ENCODE results near the gene PCSK1.
"Not testable (repeated sequence)": the region's sequence is repeated elsewhere in the genome, so short reads cannot be mapped to it uniquely, and the experiment has no call there.

Gene PCSK1

GRCh38 chr5:96426831-96427230, 6.2 kb downstream of the PCSK1 start:
- DNase-seq (ENCODE audit: low spot score), result no peak

DNA sequence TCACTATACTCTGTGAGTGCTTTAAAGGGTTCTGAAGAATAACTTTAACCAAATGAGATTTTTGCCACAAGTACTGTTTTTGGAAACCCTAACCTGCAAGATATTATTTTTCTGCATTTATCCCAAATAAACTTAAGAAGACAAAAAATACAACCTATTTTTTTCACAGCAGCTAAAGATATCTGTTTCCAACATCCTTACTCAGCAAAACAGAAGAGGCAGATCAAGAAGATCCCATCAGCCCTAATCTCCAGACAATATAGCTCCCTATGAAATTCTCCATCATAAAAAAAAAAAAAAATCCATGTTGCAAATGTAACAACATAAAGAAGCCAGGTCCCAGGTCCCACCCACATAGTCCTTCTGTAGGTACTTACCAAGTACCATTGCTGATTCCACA, 7.6 kb downstream of the PCSK1 start:
- no peak for DNase-seq (ENCODE audit: low spot score)

DNA sequence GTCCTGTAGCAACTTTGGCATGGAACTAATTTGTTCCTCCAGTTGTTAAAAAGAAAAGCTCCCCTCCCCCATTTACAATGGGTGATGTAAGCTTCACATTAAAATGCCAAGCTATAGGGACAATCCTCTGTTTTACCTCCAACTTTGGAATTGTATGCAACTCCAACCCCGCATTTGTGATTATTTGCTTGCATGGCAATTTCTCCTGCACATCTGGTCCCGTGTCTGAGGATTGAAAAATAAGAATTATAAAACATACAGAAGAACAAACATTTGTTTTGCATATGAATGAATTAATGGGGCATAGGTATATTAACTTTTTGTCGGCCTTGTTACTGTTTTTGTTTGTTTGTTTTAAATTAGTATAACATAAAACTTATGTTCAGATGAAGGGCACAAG, 17.2 kb downstream of the PCSK1 start:
- no peak for DNase-seq (ENCODE audit: low spot score)

GRCh38 chr5:96412868-96413449, 20.1 kb downstream of the PCSK1 start:
- DNase-seq (ENCODE audit: low spot score), result no peak

GRCh38 chr5:96410013-96410412, 23.0 kb downstream of the PCSK1 start:
- no peak for DNase-seq (ENCODE audit: low spot score)

DNA sequence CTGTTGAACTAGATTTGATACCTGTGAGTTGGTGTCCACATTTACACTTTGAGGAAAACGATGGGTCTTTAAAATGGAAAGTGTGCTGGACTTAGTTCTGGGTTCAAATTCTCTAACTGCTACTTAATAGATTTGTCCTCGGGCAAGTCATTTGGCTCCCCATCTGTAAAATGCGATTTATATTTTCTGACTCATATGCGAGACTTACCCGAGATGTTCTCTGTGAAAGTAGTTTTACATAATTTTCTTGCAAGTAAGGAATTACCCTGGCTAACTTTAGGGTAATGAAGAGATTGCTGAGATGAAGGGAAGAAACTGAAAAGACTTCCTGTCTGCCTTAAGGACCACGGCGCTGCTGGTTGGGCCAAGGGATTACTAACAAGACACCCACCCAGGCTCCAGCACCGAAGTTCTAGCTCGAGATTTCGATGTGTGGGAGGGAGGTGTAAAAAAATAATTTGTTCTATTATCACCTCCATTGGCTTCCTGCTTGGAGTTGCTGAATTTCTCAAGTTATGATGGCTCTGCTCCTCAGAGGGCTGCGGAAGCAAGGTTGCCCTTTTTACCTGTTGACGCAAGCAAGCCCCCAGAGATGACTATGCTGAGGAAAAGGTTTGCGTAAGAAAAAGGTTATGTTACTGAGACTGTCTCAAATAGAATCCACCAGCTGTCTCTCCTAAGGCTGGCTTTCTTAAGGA, 24.1 kb downstream of the PCSK1 start:
- no peak for DNase-seq (ENCODE audit: low spot score)

GRCh38 chr5:96408210-96408777, 24.8 kb downstream of the PCSK1 start:
- DNase-seq (ENCODE audit: low spot score), result no peak

GRCh38 chr5:96407436-96407835, 25.6 kb downstream of the PCSK1 start:
- no peak for DNase-seq (ENCODE audit: low spot score)

GRCh38 chr5:96404191-96404867, 28.7 kb downstream of the PCSK1 start:
- DNase-seq (ENCODE audit: low spot score), result no peak

GRCh38 chr5:96402500-96402899, 30.5 kb downstream of the PCSK1 start:
- no peak for DNase-seq (ENCODE audit: low spot score)

- no peak for DNase-seq (ENCODE audit: low spot score)
These were observed 36.2 kb downstream of the PCSK1 start for GRCh38 chr5:96396878-96397277.

GRCh38 chr5:96395295-96395694, 37.8 kb downstream of the PCSK1 start:
- DNase-seq (ENCODE audit: low spot score), result not testable (repeated sequence)

DNA sequence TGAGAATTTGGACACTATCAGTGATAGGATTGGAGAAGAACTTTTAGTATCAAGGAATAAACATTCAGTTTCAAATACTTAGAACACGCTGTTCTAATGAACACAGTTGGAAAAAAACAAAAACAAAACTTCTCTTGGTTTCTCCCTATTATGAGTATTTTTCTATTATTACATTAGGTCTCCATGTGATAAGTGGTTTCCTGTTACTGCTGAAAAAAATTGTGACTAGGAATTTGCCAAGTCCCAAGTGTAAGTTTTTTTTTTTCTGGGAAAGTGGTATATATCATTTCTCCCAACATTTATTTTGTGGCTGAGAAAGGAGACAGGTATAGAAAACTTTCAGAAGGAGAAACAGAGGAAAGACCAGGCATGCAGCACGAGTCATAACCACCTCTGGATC, 41.1 kb downstream of the PCSK1 start:
- DNase-seq (ENCODE audit: low spot score), result no peak

DNA sequence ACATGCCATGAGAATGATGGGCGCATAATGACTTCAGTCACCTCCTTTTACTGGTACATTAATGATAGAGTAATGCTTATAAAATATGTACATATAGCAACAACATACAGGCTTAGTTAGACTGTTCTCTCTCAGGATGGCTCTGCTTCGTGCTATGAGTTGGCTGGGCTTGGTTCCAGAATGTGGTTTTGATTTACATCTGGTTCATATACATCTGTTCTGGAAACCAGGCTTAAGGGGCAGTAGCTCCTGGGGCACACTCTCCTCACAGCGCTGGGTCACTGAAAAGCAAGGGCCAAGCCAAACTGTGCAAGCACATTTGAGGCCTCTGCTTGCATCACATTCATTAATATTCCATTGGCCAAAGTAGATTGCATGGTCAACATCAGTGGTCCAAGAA, 44.9 kb downstream of the PCSK1 start:
- DNase-seq (ENCODE audit: low spot score), result no peak

GRCh38 chr5:96387616-96388015, 45.4 kb downstream of the PCSK1 start:
- no peak for DNase-seq (ENCODE audit: low spot score)

DNA sequence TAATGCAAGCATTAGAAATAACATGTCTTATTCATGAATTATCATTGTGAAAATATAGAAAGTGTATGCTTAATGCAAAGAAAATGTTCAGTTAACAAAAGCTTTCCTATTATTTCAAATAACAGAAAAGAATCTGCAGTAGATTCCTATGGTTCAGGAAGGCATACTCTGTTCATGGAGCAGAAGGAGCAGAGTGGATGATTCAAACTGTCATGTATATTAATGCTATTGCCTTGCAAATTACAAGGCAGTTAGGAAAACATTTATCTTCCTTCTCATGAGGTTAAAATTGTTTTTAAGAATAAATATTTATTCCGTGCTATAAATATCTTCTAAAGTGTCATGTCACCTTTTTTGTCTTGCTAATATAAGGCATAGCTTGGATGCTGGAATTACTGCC, 47.5 kb downstream of the PCSK1 start:
- DNase-seq (ENCODE audit: low spot score), result no peak

DNA sequence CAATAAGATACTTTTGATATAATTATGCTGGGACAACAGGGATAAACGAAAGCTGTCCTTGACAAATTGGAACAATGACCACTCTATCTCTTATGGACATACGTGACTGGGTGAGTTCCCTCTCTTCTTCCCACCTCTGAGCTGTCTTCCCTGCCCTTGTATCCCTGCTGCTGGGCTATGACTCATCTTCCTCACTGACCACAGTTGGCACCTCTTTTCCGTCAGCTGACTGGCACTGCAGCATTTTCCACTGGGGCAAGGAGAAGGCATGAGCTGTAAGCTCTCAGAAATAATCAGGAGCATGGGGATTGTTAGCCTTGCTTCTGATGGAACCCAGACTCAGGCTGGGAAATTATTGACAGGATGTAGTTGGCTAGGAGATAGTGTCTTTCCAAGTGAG, 48.7 kb downstream of the PCSK1 start:
- no peak for DNase-seq (ENCODE audit: low spot score)

DNA sequence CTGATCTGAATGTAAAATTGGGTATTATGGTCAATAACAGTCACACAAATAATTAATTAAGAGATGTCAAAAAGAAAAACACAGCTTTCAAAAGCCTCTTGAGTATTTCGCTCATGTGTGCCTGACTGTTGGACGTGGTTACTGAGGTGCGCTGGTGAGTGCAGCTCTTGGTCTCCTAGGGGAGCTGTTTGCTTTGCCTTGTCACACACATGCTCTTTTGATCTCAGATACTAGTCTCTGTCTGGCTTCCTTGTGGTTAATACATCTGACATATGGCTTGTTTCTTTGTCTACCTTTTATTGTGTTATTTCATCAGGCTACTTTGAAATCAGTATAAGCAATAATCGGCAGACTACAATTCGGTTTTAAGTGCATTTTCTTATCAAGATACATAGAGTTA, 51.5 kb downstream of the PCSK1 start:
- DNase-seq (ENCODE audit: low spot score), result peak; percentile 10

DNA sequence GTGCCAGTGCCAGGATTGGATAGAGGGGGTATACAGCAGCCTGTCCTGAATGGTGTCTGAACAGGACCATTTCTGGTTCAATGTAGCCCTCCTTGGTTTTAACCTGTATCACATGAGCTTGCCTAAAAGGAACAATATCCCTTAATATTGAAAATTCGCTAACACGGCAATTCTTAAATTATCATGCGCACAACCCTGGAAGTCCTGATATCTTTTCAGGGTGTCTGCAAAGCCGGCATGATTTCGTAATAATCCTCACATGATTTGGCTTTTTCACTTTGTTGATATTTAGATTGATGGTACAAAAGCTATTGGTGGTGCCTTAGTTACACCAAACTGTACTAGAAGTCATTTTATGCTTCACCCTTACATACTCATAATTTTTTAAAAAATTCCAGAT, 53.2 kb downstream of the PCSK1 start:
- no peak for DNase-seq (ENCODE audit: low spot score)

GRCh38 chr5:96377597-96377996, 55.5 kb downstream of the PCSK1 start:
- no peak for DNase-seq (ENCODE audit: low spot score)

DNA sequence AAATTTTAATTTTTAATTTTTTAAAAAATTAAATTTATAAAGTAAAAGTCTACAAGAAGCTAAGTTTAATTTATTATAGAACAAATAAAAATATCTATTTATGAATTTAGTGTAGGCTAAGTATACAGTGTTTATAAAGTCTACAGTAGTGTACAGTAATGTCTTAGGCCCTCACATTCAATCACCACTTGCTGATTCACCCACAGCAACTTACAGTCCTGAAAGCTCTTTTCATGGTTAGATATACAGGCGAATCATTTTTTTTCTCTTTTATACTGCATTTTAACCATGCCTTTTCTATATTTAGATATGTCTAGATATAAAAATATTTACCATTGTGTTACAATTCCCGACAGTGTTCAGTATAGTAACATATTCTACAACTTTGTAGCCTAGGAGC, 55.9 kb downstream of the PCSK1 start:
- no peak for DNase-seq (ENCODE audit: low spot score)

DNA sequence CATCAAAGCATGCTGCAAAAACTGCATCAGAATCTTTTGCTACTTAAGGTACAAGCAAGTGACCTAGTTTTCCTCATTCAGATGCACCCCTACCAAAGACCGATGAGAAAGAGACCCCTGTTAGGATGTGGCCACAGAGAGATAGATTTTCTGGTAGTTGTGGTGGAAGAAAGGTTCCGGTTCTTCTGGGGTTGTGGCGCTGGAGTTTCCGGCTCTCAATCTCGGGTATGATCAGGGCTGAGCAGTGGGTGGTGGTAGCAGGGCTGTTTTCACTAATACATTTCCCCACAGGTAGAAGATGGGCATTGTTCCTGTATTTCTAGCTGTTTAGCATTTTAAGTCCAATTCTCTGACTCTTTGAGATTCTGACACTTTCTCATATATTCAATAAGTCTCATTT, 58.4 kb downstream of the PCSK1 start:
- no peak for DNase-seq (ENCODE audit: low spot score)

- DNase-seq (ENCODE audit: low spot score), result no peak
These were observed 59.7 kb downstream of the PCSK1 start for GRCh38 chr5:96373381-96373733.
